HG03457 (cell line): ENCODE results near the gene CCDC89.
"Not testable (repeated sequence)": the region's sequence is repeated elsewhere in the genome, so short reads cannot be mapped to it uniquely, and the experiment has no call there.

Source experiments
- ATAC-seq: cut with Tn5 transposase; IDR thresholded peaks from one replicate; pipeline ENCODE4 v1.9.1; 2021; ENCODE audit warnings: moderate number of reproducible peaks; ENCODE audit not compliant: unreplicated experiment

CCDC89 gene

DNA sequence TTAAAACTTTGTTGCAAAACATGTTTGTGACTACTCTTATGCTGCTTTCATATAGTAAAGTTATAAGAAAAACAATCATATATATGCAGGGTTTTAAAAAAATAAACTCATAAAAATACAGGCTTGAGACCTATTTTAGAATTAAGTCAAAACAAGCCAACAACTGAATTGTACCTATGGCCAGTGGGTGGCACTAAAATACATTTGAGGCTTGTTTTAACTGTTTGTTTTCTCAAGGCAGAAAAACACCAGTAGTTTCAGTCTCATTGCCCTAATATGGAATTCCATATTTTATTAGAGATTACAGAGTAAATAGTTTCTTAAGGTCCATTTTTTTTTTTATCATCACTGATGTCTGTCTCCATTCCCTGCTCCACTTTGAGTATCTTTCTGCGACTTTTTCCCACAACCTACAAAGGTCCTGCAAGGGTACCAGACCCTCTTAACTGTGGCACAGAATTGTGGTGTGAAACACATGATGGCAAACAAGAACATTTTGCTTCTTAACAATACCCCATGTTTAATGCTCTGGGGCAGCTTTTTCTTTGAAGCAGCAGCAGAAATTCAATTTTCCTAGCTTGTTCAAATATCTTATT is 8.5 kb upstream of the CCDC89 start:
- ATAC-seq, result no peak

GRCh38 chr11:85685125-85685819 is 723 bp downstream of the CCDC89 start:
- no peak for ATAC-seq

DNA sequence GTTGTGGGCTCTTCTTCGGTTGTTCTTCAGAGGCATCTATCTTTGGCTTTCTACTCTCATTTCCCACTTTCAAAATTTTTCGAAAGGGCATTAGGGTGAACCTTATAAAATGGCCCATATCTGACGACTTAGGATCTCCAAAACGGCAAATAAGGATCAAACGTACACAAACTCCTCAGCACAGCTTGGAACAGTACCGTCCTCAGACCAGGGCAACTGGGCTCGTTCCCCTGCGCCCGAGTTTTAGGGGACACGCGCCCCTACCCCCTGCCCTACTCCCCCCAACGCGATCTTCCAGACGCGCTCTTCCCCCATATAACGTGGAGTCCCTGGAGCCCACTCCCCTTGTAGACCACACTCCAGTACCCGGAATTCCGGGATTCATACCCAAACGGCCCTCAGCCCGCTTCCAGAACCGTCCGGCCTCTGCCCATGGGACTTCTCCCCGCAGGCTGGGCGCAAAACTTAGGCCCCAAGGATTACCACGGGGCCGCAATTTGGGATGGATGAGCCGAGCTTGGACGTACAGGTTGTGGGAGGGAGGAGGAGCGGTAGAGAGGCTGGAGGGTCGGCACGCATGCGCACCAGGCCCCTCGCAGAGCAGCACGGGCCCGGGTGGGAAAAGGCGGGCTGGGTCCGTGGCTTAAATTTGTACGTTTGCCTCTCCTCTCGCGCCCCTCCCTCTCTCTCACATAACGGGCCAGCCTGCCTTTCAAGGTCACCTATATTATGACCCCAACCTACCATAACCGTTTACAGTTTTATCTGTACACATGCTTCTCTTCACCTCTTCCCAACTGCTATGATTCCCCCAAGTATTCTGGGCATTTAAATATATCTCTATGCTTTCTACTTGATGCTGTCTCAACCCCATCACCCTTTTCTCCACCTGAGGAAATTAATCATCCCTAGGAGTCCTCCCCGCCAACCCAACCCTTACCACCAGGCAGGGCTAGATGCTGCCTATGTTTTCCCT is 3.4 kb downstream of the CCDC89 start:
- peak; percentile 88 for ATAC-seq

- ATAC-seq, result no peak
Observed at GRCh38 chr11:85680897-85681296, 5.1 kb downstream of the CCDC89 start.

GRCh38 chr11:85679576-85679975 is 6.4 kb downstream of the CCDC89 start:
- ATAC-seq, result no peak

GRCh38 chr11:85673393-85673792 is 12.6 kb downstream of the CCDC89 start:
- no peak for ATAC-seq

GRCh38 chr11:85672105-85672902 is 13.7 kb downstream of the CCDC89 start:
- no peak for ATAC-seq

DNA sequence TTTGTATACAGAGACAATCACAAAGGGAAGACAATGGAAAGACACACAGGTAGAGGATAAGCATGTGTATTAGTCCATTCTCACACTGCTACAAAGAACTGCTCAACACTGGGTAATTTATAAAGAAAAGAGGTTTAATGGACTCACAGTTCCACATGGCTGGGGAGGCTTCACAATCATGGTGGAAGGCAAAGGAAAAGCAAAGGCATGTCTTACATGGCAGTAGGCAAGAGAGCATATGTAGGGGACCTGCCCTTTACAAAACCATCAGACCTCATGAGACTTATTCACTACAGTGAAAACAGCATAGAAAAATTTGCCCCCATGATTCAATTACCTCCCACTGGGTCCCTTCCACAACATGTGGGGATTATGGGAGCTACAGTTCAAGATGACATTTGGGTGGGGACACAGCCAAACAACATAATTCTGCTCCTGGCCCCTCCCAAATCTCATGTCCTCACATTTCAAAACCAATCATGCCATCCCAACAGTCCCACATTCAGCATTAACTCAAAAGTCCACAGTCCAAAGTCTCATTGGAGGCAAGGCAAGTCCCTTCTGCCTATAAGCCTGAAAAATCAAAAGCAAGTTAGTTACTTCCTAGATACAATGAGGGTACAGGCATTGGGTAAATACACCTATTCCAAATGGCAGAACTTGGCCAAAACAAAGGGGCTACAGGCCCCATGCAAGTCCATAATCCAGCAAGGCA is 14.9 kb downstream of the CCDC89 start:
- ATAC-seq, result not testable (repeated sequence)

DNA sequence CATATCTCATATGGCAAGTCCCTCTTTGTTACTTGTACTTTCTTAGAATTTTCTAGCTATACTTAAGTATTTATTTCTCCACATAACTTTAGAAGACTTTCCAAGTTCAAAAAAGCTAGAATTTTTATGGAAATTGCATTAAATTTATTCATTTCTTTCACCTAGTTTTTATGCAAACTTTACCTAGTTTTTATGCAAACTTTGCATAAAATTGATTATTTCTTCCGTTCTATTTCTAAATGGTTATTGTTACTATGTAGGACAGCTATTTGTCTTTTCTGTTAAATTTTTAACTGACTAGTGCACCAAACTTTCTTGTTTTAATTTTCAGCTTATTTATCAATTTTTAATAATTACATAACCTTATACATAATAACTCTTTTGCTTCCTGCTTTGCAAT is 17.8 kb downstream of the CCDC89 start:
- no peak for ATAC-seq

DNA sequence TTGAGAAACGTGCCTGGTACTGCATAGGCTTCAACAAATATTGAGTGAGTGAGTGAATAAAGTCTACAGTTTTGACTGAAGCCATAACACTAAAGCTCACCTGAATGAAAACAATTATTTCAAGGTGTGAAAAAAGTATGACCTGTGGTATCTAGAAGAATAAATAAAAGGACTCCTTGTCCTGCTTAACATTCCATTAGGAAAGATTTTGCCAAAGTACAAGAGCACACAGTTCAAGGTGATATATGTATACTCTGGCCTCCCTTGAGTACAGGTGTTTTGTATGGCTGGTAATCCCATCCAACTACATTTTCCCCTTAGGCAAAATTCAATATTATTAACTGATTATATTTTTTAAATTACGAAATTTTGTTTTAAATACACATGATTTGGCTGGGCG is 19.3 kb downstream of the CCDC89 start:
- no peak for ATAC-seq

GRCh38 chr11:85665733-85666132 is 20.3 kb downstream of the CCDC89 start:
- no peak for ATAC-seq

DNA sequence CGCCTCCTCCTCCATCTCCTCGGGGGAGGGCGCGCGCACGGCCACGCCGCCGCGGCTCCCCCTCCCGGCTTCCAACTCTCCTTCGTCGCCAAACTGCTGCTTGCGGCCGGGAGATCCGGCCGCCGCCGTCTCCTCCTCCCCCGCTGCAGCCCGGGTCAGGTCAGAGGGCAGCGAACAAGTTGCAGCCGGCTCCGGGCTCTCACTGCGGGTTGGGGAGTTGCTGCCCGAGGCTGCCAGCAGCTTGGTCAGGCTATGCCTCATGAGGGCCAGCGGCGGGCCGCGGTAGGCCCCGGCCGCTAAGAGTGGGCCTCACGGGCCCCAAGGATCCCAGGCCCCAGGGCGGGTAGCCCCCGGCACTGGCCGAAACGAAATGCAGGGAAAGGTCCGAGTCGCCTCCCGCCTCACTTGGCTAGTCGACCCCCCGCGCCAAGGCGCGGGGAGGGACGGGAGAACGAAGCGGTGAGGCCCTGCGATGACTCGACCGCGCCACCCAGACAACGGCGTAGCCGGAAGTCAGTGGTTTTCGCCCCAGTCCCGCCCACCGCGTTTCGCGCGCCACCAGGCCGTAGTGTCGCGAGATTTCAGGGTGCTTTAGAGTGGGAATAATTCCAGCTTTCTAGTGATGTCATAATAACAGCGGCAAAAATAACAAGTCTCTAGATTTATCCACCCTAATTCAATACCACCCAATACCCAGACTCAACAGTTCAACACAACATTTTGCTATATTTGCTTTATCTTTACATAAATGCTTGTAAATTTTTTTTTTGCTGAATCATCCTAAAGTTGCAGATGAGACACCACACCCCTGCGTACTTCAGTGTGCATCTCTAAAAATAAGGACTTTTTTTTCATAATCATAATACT is 21.1 kb downstream of the CCDC89 start, which contains the start of gene CREBZF:
CREBZF (minus strand) TSS at position 515 of the 867 bp plus-strand sequence; CDS start at position 261, 254 bp downstream.
- peak; percentile 89 for ATAC-seq

- peak; percentile 43 for ATAC-seq
Observed at GRCh38 chr11:85663753-85664614, 22.0 kb downstream of the CCDC89 start.

- ATAC-seq, result no peak
Observed at GRCh38 chr11:85663080-85663752, 22.8 kb downstream of the CCDC89 start.

DNA sequence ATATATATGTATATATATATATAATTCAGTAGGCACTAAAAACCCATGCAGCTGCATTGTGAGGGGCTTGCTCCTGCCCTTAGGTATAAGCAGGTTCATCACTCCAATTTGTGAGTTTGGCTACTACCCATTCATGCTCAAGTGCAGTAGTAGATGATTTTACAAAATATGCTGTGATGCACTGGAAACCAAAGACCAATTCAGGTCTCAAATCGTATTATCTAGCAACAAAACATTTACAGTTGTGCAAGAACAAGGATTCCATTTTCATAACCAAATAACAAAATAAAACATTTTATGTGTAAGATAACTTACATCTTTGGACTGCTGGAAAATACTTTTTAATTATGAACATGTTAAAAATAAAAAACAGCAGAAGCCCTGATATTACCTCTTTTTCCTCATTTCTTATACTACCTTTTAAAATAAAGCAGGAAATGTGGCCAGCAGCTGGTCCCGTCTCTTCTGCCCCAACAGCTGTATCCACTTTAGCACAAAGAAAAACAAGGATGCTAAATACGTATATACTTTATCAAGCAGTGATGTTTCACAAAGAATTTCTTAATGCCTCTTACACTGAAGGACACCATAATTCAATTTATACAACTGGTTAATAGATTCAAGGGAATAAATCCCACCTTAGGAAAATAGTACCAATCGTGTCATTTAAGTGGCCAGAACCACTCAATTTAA is 23.9 kb downstream of the CCDC89 start:
- ATAC-seq, result no peak

DNA sequence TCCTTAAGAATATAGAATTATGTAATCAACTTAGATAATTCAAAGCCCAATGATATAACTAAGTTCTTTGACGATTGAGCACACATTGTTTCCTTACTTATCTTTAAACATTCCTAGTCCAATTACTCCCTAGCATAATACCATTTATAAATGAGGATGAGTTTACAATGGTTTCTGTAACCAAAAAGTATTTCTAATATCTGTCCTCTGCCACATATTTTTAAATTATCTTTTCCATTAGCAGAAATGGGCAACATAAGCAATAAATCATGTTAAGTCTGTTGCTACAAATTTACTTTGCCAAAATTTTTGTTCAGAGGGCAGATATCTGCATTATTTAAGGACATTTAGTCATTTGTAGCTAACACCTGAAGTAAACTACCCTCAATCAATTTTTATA is 27.8 kb downstream of the CCDC89 start:
- no peak for ATAC-seq

DNA sequence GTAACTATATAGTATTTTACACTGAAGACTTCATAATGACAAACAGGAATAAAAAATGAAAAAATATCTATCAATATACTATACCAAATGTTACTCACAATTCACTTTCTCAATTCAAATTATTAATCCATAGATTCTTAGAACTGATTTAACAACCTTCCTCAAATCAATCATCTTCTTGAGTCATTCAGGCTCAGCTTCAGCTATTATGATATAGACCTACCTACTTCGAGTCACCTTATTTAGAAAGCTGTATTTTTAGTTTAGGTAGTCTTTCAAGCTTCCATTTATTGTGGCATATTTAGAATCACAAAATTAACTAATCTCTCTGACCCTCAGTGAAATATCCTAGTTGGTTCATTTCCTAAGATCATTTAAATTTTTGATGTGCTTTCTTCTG is 29.2 kb downstream of the CCDC89 start:
- no peak for ATAC-seq
